ENCODE data around the gene VWF.
A peak's percentile ranks its signal among the peaks of the same experiment; 100 is the strongest.
"Not testable (repeated sequence)": the region's sequence is repeated elsewhere in the genome, so short reads cannot be mapped to it uniquely, and the experiment has no call there.

The VWF gene

DNA sequence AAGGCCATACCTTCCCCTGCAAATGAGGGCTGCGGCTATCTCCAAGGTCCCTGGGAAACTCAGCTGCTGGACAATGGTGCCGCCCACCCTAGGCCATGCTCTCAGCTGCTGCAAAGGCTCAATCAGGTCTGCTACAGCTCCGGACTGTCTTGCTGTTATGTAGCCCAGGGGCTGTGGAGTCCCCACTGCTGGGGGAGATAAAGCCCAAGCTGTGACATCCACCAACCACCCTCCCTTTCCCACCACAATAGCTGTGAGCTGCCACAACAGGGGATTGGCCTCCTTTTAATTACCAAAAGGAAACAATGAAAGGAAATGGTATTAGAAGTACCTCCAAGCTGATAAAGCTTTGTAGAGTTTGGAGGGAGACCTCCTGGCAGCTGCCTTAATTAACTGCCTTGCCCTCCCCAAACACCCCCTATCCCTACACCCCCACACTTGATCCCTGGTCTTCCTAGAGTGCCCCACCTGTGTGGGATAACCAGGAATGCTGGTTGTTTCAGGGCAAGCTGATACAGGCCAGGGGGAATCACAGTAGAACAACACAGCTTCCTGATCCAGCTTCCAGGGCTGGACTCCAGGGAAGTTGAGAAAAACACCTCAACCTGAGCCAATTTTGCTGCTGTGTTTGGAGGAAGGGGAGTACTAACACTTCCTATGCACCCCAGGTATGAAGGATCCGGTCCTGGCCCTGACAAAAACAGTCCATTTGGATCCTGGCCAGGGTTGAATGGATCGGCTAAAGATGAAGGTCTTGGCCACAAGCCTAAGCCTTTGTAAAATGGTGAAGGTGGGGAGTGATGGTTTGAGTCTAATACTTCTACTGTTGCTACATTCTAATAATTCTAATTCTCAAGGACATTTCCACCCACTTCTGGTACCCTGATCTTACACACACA, at the start of gene VWF:
VWF (minus strand) TSS at position 260 of the 899 bp plus-strand sequence. CDS start 1,474 bp downstream, outside the sequence.
- peak; percentile 31 for DNase-seq

DNA sequence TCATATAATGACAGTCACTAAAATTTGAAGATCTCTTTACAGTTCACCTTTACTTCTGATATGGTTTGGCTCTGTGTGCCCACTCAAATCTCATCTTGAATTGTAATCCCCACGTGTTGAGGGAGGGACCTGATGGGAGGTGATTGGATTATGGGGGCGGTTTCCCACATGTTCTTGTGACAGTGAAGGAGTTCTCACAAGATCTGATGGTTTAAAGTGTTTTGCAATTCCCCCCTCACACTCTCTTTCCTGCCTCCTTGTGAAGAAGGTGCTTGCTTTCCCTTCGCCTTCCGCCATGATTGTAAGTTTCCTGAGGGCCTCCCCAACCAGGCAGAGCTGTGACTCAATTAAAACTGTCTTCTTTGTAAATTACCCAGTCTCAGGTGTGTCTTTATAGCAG, 48.4 kb upstream of the VWF start:
- DNase-seq: no peak

DNA sequence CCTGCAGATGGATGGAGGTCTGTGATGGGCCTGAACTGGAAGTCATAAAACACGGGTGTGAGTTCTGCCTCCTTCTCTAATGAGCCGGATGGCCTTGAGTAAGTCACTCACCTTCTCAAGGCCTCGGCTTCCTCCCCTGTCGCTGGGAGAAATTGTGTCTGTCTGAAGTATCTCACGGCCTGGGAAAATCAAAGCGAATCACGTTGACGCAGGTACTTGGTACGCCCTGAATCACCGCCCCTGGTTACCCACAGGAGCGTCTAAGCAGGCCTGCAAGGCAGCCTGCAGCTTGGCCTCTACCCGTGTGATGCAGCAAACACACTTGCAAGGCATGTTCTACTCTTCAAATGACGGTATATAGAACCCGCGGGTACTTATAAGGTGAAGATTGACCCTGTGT, 47.6 kb upstream of the VWF start:
- DNase-seq: no peak

DNA sequence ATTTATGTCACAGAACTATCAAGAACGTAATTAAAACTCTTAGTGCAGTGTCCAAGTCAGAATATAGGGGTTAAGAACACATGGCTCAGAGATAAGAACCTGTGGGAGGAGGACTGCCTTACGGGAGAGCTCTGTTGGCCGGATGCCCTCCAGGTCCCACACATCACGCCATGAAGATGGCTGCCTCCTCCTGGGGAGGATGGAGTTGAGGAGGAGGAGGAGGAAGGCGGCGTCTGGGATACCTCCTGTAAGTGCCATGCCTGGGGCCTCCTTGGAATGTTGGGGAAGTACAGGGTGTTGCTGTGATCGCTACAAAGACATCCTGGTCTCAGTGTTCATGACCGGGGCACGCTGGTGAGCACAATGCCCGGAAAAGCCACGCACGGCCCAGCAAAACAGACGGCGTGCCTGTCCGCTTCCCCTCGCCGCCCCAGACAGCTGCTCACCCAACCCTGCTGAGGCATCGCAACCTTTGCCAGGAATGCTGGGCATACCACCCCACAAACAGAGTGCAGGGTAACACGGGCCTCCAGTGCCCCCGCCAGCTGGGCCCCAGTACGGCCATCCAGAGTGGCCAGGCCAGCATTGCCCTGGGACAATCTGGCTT, 47.0 kb upstream of the VWF start:
- DNase-seq: no peak

DNA sequence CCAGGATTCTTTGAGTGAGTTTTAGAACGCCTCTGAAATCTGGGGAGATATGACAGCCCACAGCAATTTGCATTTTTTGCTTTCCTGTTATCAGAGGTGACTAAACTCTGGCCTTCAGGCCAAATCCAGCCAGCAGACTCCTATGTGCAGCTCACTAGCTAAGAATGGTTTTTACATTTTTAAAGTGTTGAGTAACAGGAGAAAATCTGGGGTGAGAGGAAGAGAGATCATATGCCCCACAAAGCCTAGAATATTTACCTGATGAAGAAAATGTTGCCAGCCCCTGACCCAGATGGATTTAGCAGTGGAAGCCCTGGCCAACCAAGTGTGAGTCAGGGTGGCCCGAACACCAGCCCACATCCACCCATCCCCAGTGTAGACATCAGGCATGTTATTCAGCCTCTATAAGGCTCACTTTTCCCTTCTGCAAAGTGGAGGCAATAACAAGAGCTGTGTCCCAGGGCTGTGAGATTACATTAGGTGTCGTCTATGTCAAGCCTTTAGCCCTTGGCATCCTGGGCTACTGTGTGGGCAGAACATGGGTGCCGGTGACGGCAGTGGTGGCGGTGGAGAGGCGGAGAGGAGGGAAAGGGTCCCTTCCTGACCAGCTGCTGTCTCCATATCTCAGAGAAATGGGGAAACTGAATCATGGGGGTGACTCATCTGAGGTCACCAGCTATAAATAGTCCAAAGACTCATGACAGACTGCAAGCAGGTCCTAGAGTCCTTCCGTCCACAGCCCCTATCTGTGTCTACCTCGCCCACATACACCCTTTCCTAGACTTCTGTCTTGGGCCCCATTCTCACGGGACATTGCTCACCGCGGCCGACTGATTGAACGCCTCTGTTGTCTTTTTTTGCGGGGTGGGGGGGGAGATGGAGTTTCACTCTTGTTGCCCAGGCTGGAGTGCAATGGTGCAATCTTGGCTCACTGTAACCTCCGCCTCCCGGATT, 43.1 kb upstream of the VWF start:
- DNase-seq: no peak

DNA sequence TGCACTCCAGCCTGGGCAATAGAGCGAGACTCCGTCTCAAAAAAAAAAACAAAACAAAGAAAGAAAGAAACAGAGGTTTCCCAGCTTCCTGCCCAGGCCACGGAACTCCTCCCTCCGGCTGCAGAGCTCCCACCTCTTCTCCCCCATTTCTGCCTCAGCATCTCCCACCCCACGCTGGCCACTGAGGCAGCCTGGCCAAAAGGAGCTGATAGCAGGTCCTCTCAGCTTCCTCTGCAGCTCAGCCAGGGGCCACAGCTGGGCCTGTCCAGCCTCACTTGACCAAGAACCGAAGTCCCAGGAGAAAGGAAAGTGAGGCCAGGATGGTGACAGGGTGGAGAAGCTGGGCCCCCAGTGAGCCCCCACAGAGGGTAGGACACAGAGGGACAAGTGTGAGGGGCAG, 42.3 kb upstream of the VWF start:
- DNase-seq: no peak

DNA sequence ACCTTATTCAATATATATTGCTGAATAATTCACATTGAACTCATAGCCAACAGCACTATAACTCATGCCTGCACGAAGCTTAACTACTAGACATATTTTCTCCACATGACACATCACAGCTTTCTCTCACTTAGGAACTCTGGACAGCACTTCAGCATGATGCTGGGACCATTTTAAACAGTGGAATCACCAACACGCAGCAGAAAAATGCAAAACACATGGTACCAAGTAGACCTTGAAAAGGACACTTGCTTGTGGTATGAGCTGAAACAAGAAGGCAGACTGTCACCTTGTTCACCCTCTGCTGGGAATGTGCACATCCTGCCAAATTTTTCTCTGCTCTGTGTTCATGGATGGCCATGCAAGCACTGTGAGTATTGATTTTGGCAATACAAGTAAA, 40.9 kb upstream of the VWF start:
- DNase-seq: no peak

DNA sequence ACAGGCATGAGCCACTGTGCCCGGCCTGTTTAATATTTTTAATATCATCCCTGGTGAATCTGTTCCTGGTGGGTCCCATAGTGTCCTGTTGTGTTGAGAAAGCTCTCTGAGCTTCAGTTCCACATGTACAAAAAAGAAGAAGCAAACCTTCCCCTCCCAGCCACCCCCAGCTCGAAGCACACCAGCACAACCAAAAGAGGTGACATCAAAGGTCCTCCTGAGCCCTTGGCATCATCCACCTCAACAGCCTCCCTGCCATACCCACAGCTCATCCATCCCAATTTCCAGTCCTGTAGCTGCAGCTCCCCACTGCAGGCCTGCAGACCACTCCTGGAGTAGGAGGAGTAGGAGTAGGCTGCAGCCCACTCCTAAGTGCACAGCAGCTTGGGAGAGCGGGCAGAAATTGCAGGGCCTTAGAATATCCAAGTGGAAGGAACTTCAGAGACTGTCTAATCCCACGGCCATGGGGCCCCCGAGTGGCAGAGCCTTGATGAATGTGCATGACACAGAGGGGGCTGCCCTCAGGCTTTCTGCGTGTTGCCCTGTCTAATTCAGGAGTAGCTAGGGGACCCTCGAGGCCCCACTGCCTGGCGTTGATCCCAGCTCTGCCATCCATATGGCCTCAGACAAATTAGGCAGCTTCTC, 39.1 kb upstream of the VWF start:
- no peak for DNase-seq

DNA sequence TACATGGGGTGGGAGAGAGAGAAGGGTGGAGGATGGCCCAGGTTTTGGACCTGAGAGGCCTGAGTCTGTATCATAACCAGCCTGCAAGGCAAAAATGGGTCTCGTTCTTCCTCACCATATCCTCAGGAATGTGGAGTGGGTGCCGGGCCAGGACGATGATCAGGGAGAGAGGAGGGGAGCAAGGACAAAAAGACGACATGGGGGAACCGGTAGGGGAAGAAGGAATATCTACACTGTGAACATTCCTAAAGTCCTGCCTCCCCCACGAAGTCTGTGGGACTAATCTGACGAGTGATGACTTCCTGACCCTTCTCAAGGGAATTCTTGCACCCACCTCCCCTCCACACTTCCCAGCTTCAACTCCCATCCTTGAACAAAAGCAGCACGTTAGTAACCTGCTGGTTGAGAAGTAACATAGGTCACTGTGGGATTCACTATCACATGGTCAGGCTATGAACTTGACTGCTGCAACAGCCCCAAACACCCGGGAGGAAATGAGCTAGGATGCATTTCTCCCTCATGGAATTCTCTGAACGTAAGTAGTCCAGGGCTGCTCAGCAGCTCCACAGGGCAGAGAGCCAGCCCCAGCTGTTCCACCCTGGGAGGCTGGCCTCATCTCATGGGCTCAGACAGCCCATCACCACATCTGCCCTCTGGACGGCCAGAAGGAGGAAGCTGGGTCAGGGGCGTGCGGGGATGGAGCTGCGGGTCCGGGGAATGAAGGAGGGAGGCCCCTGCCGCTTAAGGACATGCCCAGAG, 36.8 kb upstream of the VWF start:
- DNase-seq: no peak

DNA sequence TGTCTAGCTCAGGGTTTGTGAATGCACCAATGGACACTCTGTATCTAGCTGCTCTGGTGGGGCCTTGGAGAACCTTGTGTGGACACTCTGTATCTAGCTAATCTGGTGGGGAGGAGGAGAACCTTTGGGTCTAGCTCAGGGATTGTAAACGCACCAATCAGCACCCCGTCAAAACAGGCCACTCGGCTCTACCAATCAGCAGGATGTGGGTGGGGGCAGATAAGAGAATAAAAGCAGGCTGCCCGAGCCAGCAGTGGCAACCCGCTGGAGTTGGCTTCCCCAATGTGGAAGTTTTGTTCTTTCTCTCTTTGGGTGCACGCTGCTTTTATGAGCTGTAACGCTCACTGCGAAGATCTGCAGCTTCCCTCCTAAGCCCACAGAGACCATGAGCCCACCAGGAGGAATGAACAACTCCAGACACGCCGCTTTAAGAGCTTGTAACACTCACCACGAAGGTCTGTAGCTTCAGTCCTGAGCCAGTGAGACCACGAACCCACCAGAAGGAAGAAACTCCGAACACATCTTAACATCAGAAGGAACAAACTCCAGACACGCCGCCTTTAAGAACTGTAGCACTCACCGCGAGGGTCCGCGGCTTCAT, 35.7 kb upstream of the VWF start:
- DNase-seq: not testable (repeated sequence)

DNA sequence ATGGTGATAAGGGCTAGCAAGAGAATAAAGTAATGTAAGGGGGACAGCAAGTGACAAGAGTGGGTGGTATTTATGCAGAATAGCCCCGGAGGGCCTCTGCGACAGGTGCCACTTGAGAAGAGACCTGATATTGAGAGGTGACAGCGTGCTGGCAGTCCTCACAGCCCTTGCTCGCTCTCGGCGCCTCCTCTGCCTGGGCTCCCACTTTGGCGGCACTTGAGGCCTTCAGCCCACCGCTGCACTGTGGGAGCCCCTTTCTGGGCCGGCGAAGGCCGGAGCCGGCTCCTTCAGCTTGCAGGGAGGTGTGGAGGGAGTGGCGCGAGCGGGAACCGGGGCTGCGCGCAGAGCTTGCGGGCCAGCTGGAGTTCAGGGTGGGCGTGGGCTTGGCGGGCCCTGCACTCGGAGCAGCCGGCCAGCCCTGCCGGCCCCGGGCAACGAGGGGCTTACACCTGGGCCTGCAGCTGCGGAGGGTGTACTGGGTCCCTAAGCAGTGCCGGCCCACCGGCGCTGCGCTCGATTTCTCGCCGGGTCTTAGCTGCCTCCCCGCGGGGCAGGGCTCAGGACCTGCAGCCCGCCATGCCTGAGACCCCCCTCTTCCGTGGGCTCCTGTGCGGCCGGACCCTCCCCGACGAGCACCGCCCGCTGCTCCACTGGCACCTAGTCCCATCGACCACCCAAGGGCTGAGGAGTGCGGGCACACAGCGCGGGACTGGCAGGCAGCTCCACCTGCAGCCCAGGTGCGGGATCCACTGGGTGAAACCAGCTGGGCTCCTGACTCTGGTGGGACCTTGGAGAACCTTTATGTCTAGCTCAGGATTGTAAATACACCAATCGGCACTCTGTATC, 34.9 kb upstream of the VWF start:
- not testable (repeated sequence) for DNase-seq

DNA sequence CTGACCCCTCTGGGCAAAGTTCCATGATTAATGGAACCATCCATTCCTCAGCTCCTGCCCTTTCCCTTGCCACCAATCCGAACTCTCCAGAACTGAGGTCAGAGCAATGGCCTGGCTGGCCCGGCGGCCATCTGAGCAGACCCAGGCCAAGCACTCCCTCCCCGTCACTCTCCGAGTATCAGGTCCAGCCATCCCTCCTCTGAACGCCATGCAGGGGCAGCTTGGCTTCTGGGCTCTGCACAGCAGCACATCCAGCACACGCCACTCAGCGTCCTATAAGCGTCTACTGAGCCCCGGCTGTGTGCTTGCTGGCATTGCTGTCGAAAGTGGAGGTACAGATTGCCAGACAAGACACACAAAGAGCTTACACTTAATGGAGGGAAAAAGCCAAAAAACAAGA, 34.3 kb upstream of the VWF start:
- DNase-seq: no peak

DNA sequence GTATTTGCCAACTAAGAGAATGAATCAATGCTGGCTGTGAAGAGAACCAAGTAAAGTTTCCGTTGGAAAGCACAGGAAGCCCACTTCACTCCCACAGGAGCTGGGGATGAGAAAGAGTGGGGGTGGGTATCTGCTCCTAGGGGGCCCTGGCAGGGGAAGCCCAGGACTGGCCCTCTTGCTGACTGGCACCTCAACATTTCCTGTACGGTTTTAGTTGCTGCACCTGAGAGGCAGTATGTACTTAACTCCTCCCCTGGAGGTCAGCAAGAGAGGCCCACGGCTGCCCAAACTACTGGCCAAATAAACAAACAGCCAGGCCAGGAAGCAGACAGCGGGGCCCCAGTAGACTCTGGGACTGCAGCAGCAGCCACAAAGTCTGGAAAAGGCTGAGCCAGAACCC, 33.8 kb upstream of the VWF start:
- DNase-seq: no peak

DNA sequence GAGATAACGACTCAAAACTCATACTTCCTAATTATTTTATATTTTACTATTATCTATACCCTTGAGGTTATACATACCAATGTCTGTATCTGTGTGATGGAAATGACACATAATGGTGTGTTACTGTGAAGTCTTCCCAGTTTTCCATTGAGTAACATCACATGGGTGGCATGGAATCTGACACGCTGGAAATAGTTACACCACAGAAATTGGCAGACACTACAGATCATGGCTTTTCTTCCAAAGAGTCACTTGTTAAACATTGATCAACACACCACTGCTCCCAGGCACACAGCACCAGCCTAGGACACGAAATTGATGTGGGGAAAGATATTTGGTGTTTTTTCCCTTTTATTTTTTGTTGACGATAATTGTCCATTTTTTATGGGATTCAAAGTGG, 33.0 kb upstream of the VWF start:
- DNase-seq: no peak

DNA sequence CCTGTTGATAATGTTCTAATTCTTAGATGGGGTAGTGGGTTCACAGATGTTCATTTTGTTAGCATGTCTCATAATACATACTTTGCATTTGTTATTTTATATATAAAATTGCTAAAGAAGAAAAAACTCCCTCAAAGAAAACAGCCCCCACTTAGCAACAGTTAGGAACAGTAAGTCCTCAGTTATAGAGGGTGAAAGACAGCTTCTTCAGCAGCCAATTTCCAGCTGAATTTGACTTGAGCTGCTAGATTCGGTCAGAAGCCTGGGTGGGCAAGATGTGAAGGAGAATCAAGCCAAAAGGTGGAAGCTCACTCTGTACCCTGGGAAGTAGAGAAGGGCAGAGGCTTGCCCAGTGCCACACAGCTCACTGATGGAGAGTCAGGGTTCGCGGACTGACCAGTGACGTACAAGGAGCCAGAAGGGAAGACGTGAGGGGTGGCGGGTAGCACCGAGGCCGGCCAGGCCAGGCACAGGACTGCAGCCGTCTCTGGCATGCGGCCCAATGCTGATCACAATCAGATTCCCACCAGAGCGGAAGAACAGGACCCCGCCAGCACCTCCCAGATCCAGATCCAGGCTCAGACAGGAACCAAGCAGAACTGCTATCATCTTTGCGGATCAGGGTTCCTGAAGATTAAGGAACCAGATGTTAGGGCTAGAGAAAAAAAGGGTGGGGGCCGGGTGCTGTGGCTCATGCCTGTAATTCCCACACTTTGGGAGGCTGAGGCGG, 30.4 kb upstream of the VWF start:
- DNase-seq: no peak

DNA sequence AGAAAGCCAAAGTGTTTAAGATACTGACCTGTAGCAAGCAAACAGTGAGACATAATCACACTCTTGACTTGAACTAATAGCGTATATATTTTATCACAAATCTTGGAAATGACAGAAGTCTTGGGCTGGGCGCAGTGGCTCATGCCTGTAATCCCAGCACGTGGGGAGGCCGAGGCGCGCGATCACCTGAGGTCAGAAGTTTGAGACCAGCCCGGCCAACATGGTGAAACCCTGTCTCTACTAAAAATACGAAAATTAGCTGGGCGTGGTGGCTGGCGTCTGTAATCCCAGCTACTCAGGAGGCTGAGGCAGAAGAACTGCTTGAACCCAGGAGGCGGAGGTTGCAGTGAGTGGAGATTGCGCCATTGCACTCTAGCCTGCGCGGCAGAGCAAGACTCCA, 24.3 kb upstream of the VWF start:
- DNase-seq: not testable (repeated sequence)

DNA sequence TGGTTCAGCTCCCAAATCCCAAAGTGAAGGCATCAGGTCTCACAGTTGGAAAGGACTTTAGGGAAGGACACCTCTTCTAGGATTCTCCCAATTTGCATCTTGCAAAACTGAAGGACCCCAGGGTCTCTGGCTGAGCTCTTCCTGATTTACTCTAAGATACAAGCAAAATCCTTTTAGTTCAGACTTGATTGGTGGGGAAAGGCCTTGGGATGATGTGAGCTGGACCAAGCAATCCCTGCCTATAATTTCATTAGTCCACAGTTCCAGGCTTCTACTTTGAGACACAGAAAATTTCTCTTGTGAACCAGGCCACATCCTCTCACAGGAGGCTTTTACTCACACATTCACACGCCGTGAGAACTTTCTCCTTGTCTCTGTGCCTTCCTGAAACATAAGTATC, 23.6 kb upstream of the VWF start:
- no peak for DNase-seq

DNA sequence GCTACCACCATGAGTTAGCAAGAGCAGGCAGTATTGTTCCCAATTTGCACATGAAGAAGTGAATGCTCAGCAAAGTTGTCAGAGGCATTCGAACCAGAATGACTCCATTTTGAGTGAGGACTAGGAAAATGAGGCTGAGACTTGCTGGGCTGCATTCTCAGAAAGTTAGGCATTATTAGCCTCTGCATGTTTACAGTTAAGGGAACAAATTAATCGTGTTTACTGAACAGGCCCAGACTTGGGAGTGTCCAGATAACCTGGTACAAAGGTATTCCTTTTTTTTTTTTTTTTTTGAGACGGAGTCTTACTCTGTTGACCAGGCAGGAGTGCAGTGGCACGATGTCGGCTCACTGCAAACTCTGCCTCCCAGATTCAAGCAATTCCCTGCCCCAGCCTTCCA, 22.5 kb upstream of the VWF start:
- no peak for DNase-seq

DNA sequence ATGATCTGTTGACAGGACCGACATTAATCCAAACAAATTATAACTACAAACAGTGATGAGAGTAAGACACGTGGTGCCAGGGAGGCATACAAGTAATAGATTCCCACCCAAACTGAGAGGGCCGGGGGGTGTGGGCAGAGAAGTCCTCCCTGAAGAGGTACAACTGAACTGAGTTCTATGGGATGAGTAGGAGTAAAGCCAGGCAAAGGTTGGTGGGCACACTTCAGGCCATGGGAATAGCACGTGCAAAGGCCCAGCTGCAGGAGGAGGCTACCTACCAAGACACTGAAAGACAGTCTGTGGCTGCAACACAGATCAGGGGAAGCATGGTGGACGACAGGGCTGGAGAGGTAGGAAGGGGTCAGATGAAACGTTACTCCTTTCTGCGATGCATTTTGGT, 22.0 kb upstream of the VWF start:
- no peak for DNase-seq

DNA sequence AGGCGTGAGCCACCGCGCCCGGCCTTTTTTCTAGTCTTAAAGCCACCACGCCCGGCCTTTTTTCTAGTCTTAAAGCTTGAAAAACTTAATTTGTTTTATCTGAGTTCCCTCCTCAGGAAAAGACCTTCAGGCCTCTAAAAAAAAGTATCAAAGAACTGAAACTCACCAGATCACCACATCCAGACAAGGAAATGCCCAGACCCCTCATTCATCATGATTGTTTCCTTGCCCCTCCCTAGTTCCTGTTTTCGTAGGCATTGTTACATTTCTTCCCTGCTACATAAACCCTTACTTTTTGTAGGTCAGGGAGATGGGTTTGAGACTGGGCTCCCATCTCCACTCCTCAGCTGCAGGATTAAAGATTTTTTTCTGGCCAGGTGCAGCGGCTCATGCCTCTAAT, 21.1 kb upstream of the VWF start:
- DNase-seq: no peak
